HG03103 (cell line): ENCODE data around the gene DRD4.

Experiments used
- ATAC-seq: cut with Tn5 transposase; IDR thresholded peaks from one replicate; pipeline ENCODE4 v1.9.1; 2021; ENCODE audit warnings: low read depth; ENCODE audit not compliant: unreplicated experiment

The DRD4 gene

DNA sequence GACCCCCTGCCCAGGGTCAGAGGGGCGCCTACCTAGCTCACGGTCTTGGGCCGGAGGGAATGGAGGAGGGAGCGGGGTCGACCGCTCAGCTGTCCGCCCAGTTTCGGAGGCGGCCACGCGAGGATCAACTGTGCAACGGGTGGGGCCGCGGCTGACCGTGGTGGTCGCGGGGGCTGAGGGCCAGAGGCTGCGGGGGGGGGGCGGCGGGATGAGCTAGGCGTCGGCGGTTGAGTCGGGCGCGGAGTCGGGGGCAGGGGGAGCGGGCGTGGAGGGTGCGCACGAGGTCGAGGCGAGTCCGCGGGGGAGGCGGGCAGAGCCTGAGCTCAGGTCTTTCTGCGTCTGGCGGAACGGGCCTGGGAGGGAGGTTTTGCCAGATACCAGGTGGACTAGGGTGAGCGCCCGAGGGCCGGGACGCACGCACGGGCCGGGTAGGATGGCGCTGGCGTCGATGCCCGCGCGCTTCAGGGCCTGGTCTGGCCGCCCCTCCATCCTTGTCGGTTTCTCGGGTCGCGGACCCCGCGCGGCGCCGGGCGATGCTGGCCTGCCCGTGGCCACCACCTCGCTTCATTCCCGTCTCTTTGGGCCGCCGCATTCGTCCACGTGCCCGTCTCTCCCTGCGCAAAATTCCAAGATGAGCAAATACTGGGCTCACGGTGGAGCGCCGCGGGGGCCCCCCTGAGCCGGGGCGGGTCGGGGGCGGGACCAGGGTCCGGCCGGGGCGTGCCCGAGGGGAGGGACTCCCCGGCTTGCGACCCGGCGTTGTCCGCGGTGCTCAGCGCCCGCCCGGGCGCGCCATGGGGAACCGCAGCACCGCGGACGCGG is at the start of gene DRD4:
Gene DRD4, plus strand, starts transcription at position 759 of the 822 bp plus-strand sequence. Its CDS starts 36 bp downstream, at position 795.
- no peak for ATAC-seq

DNA sequence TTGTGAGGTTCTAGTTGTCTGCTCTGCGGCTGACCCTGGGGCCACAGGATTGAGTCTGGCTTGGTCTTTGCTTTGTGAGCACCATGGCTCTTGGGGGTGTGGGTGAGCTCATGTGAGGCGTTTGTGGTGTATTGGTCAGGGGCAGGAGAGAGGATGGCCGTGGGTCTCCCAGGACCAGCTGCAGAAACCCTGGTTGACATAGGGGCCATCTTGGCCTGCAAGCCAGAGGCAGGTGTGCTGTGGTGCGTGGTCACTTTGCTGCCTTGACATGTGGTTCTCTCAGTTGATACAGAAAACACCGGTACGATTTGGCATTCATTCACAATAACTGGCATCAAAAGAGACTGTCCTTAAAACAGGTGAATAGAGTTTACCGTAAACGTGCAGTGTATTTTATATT is 49.5 kb upstream of the DRD4 start:
- no peak for ATAC-seq

DNA sequence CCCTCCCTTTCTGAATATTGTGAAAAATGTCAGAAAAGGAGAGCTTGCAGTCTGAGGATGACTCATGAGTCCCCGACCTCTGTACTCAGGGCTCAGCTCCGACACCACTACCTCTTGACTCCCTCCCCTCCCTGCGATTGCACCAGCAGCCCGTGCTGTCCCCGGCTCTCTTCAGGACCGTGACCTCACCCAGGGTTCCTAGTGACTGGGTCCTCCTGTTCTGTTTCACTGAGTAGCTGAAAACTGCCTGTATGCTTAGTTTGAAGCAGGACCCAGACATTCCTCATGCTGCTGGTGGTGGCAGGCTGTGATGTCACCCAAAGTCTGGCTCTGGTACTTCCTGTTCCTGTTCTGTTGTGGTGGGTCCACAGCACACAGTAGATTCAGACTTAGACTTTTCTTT is 49.1 kb upstream of the DRD4 start:
- ATAC-seq, result no peak

DNA sequence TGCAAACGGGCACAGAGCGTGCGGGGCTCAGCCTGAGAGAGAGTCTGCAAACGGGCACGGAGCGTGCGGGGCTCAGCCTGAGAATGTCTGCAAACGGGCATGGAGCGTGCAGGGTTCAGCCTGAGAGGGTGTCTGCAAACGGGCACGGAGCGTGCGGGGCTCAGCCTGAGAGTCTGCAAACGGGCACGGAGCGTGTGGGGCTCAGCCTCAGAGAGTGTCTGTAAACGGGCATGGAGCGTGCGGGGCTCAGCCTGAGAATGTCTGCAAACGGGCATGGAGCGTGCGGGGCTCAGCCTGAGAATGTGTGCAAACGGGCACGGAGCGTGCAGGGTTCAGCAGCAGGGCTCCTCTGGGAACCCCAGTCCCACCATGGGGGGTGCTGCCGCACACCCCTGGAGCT is 47.3 kb upstream of the DRD4 start:
- ATAC-seq, result no peak

DNA sequence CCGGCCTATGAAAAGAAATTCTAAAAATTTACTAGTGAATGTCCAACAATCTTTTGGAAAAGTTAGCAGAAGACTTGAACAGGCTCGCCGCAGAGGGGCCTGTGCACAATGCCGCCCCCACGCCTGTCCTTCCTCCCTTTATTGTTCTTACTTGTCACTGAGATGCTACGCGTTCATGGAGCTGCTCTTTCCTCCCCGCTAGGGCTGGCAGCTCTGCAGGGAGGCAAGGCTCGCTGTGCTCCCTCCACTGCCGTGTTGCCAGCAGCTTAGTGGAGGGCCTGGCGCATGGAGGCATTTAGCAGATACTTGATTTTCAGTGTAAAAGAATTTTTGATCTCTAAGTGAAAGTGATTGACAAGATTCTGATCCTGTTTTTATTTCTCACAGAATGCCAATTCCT is 46.1 kb upstream of the DRD4 start:
- no peak for ATAC-seq

DNA sequence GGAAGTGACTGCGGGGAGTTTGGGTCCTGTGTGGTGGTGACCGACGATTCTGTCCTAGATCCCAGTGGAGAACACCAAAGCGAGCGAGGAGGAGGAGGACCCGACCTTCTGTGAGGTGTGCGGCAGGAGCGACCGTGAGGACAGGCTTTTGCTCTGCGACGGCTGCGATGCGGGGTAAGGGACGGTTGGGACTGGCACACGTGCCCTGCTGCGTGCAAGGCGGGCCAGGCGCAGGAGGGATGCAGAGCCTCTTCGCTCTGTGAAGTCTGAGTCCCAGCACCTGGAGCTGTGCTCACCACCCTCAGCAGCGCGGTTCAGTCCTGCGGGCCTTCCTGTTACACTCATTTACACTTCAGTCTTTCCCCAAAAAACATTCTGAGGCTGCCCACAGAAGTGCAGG is 44.6 kb upstream of the DRD4 start:
- no peak for ATAC-seq

DNA sequence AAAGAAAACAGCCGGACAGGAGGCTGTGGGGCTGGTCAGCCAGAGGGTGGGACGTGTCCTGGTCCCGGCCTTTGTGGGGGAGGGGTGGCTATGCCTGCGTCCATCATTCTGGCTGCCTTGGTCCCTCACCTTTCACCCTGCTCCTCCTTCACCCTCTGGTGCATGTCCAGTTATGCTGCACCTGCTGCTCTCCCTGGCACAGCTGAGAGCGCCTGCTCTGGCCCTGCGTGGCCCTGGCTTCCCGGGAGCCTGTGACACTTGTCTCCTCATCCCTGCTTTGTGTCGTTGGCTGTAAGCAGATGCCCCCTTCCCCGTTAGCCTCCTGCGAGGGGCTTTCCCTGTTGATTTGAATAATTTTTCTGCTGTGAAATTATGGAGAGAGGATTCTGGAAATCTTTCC is 44.2 kb upstream of the DRD4 start:
- no peak for ATAC-seq

DNA sequence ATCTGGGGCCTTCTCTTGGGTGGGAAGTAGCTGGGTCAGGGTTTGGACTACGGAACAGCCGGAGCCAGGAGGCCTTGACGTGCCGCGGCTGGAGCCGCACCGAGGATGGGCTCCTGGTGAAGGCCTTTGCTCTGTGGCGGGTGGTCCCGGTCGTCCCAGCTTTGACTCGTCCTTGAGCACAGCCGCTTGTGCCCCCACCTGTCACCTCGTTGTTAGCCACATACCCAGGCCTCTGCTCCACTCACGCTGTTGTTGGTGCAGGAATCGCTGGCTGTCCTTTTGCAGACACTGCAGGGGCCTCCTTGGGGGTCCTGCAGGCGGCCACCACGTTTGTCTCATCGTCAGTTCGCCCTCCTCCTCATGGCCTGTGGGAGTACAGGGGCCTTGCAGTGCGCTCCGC is 43.7 kb upstream of the DRD4 start:
- no peak for ATAC-seq

DNA sequence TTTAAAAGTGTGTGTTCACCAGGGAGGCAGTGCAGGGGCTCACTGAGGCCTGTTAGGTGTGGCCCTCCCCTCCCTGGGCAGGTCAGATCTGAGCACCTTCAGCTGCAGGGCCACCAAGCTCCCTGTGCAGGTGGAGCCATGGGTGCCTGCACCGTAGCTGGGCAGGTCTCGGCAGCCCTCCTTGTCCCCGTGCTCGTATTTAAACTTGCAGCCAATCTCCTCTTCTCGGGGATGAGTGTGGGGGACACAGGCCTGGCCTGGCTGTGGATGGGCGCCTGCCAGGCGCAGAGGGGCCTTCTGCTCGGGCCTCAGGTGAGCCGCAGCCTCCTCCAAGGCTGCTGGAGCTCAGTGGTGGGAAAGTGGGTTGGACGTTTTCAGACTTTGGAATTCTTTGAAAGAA is 41.7 kb upstream of the DRD4 start:
- no peak for ATAC-seq

DNA sequence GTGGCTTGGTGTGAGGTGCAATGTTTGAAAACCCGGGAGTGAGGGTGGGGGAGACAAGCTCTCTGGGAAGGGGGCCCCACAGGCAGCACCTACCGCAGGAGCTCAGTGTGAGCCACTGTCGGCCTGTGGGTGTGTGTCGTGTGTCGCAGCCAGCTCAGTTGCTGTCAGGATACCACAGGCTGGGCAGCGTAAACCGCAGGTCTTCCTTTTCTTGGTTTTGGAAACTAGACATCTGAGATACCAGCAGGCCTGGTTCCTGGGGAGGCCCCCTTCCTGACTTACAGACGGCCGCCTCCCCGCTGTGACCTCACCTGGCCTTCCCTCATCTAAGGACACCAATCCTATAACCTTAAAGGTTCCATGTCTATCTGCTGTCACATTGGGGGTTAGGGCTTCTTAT is 40.7 kb upstream of the DRD4 start:
- no peak for ATAC-seq

DNA sequence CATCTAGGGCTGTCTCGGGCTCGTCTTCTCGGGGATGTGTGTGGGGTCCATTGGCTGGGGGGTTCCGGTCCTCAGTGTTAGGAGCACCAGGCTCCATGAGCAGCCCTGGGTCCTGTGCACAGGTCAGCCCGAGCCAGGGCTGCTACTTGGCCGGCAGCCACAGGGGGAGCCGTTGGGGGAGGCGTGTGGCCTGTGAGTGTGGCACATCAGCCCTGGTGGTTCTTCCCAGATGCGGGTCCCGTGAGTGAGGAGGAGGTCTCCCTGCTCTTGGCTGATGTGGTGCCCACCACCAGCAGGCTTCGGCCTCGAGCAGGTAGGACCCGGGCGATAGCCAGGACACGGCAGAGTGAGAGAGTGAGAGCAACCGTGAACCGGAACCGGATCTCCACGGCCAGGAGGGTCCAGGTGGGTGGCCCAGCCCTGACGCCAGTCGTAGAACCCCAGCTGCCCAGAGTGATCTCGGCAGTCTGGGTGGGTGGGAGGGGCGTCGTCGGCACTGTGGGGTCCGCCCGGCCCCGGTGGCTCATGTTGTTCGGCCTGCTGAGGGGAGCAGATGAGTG is 39.8 kb upstream of the DRD4 start:
- ATAC-seq, result no peak

DNA sequence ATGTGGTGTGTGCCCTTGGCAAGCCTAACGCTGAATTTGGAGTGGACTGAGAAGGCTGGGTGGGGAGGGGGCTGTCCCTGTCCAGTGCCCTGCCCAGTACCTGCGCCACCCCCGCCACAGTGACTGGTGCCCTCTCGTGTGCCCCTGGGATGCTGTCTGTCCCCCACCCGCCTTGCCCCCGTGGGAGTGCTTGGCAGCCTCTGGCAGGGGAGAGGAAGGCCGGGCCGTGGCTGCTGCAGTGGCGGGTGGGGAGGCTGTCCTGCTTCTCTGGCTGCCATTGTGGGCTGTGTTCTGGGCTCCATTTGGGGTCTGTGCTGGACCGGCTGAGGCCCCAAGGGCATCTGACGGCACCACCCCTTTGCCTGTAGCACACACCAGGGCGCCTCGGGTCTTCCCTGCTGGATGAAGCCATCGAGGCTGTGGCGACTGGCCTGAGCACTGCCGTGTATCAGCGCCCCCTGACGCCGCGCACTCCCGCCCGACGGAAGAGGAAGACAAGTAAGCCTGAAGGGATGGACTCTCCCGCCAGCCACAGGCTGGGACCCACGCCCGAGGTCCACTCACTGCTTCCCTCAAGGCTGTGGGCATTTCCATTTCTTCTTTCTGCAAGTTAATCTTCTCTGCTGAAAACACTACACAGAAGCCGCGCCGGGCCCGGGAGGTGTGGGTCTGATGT is 38.9 kb upstream of the DRD4 start:
- no peak for ATAC-seq

DNA sequence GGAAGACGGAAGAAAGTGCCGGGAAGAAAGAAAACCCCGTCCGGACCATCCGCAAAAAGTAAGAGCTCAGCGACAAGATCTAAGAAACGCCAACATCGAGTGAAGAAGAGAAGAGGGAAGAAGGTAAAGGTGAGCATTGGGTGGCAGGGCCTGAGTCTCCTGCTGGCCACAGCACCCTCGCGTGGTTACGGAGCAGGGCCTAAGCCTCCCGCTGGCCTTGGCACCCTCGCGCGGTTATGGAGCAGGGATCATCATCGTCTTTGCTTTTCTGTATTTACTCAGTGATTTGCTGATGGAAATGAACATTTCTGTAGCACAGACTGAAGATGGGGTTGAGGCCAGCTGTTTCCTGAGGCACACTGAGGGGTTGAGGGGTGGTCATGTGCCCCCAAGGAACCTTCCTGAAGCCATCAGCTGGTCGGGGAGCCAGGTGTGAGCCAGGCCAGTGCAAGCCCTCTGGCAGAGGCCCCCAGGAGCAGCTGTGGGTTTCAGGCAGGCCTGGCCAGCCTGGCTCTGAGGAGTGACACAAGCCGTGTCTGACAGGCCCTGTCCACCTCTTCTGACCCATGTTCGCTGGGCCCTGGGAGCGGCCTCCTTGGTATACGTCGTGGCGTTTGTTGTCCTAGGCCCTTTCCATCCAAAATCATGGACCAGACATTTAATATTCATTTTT is 35.4 kb upstream of the DRD4 start:
- no peak for ATAC-seq

DNA sequence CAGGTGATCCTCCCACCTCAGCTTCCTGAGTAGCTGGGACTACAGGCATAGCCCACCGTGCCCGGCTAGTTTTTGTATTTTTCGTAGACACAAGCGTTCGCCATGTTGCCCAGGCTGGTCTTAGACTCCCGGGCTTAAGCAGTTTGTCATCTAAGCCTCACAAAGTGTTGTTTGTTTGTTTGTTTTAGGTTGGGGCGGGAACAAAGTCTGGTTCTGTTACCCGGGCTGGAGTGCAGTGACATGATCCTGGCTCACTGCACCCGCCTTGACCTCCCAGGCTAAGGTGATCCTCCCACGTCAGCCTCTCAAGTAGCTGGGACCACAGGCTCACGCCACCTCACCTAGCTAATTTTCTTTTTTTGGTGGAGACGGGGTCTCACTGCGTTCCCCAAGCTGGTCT is 33.9 kb upstream of the DRD4 start:
- ATAC-seq, result no peak

DNA sequence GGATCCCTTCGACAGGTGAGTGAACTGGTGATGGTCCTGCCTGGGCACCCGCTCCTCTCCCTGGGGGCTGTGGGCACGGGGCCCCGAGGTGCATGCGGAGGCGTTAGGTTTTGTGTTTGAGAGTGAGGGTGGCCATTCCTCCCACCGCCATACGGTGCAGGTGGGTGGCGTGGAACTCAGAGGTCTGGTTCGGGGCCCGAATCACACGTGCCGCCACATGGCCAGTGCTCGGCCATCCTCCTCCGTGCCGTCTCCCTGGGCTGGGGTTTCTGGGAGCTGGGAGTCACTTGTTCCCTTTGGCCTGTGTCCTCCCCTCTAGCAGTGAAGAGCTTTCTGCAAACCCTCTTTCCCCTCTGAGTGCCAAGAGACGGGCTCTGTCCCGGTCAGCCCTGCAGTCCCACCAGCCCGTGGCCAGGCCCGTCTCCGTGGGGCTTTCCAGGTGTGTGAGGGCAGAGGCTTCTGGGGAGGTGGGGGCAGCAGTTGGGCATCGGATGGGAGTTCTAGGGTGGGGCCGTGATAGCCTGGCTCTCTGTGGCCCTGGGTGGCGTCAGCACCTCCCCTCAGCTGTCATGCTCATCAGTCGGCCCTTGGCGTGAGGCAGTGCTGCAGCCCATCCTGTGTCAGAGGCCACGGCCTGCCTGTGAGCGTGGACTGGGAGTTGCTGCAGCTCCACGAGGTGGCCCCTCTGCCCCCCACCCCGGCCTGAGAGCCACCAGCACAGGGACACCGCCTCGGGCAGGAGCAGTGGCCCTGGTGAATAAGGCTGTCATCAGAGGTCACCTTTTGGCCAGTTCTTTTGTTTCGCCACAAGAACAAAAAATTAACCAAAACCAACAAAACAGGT is 31.6 kb upstream of the DRD4 start:
- ATAC-seq, result no peak

DNA sequence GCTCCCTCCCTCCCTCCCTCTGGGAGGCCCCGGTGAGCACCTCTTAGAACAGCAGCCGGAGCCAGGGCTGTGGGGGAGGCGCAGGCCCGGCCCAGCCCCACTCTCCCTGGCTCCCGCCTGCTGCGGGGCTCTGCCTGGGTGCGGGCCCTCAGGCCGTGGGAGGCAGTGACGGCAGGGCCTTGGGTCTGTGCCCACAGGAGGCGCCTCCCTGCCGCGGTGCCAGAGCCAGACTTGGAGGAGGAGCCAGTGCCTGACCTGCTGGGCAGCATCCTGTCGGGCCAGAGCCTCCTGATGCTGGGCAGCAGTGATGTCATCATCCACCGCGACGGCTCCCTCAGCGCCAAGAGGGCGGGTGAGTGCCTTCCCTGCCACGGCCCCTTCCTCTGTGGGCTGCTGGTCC is 30.8 kb upstream of the DRD4 start:
- no peak for ATAC-seq

DNA sequence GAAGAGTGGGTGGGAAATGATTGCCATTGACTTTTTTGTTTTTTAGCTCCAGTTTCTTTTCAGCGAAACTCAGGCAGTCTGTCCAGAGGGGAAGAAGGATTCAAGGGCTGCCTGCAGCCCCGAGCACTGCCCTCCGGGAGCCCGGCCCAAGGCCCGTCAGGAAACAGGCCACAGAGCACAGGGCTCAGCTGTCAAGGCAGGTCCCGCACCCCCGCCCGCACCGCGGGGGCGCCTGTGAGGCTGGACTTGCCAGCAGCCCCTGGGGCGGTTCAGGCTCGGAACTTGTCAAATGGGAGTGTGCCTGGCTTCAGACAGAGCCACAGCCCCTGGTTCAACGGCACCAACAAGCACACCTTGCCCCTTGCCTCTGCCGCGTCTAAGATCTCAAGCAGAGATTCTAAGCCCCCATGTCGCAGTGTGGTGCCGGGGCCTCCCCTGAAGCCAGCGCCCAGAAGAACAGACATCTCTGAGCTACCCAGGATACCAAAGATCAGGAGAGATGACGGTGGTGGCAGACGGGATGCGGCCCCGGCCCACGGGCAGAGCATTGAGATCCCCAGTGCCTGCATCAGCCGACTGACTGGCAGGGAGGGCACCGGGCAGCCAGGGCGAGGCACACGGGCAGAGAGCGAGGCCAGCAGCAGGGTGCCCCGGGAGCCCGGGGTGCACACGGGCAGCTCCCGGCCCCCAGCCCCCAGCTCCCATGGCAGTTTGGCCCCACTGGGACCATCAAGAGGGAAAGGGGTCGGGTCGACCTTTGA is 29.9 kb upstream of the DRD4 start:
- no peak for ATAC-seq

DNA sequence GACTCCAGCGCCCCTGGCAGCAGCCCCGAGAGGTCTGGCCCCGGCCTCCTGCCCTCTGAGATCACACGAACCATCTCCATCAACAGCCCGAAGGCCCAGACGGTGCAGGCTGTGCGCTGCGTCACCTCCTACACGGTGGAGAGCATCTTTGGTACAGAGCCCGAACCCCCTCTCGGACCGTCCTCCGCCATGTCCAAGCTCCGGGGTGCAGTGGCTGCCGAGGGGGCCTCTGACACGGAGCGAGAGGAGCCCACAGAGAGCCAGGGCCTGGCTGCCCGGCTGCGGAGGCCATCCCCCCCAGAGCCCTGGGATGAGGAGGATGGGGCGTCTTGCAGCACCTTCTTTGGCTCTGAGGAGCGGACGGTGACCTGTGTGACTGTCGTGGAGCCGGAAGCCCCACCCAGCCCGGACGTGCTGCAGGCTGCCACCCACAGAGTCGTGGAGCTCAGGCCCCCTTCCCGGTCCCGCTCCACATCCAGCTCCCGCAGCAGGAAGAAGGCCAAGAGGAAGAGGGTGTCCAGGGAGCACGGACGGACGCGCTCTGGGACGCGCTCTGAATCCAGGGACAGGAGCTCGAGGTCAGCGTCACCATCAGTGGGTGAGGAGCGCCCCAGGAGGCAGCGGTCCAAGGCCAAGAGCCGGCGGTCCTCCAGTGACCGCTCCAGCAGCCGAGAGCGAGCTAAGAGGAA is 29.0 kb upstream of the DRD4 start:
- no peak for ATAC-seq

DNA sequence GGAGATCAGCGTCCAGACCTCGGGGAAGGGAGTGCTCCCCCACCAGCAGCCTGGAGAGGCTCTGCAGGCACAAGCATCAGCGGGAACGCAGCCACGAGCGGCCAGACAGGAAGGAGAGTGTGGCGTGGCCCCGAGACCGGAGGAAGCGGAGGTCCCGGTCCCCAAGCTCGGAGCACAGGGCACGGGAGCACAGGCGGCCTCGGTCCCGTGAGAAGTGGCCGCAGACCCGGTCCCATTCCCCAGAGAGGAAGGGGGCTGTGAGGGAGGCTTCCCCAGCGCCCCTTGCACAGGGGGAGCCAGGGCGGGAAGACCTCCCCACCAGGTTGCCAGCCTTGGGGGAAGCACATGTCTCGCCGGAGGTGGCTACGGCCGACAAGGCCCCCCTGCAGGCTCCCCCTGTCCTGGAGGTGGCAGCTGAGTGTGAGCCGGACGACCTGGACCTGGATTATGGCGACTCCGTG is 28.2 kb upstream of the DRD4 start:
- ATAC-seq, result no peak
